HEK293 (cell line): ENCODE data around the gene PPP1R27.
A peak's percentile ranks its signal among the peaks of the same experiment; 100 is the strongest.

ENCODE experiments used
- FEZF1 ChIP-seq: fragments of 450-650 bp; formaldehyde crosslinking; IDR thresholded peaks from 2 replicates; pipeline ENCODE4 v1.5.1; 2016; ENCODE audit warnings: missing biosample characterization, missing genetic modification characterization
- GLIS2 ChIP-seq: fragments of 450-650 bp; formaldehyde crosslinking; IDR thresholded peaks from 2 replicates; pipeline ENCODE4 v1.5.1; 2016; ENCODE audit warnings: missing biosample characterization, missing genetic modification characterization
- KLF17 ChIP-seq: fragments of 450-650 bp; formaldehyde crosslinking; IDR thresholded peaks from 2 replicates; pipeline ENCODE4 v1.5.1; 2016; ENCODE audit warnings: missing biosample characterization, missing genetic modification characterization
- KLF9 ChIP-seq: fragments of 450-650 bp; formaldehyde crosslinking; IDR thresholded peaks from 2 replicates; pipeline ENCODE4 v1.5.1; 2016; ENCODE audit warnings: missing biosample characterization, missing genetic modification characterization, low read depth
- SP2 ChIP-seq: fragments of 450-650 bp; formaldehyde crosslinking; IDR thresholded peaks from 2 replicates; pipeline ENCODE4 v1.5.1; 2016; ENCODE audit warnings: missing biosample characterization, missing genetic modification characterization
- SP3 ChIP-seq: fragments of 450-650 bp; formaldehyde crosslinking; IDR thresholded peaks from 2 replicates; pipeline ENCODE4 v1.5.1; 2016; ENCODE audit warnings: missing biosample characterization, missing genetic modification characterization
- YY1 ChIP-seq: fragments of 450-650 bp; formaldehyde crosslinking; IDR thresholded peaks from 2 replicates; pipeline ENCODE4 v1.5.1; 2018; ENCODE audit warnings: missing biosample characterization, missing genetic modification characterization
- YY2 ChIP-seq: fragments of 450-650 bp; formaldehyde crosslinking; IDR thresholded peaks from 2 replicates; pipeline ENCODE4 v1.5.1; 2016; ENCODE audit warnings: missing biosample characterization, missing genetic modification characterization
- ZBTB21 ChIP-seq: fragments of 450-650 bp; formaldehyde crosslinking; IDR thresholded peaks from 2 replicates; pipeline ENCODE4 v1.5.1; 2017; ENCODE audit warnings: missing biosample characterization, missing genetic modification characterization
- ZBTB48 ChIP-seq: fragments of 450-650 bp; formaldehyde crosslinking; IDR thresholded peaks from 2 replicates; pipeline ENCODE4 v1.5.1; 2016; ENCODE audit warnings: missing biosample characterization, missing genetic modification characterization
- ZBTB7A ChIP-seq: fragments of 450-650 bp; formaldehyde crosslinking; IDR thresholded peaks from 2 replicates; pipeline ENCODE4 v1.5.1; 2016; ENCODE audit warnings: low read depth, missing biosample characterization, missing genetic modification characterization
- ZFHX2 ChIP-seq: fragments of 450-650 bp; formaldehyde crosslinking; conservative IDR thresholded peaks from 2 replicates; pipeline ENCODE4 v1.5.1; 2016; ENCODE audit warnings: missing biosample characterization, missing genetic modification characterization
- ZNF391 ChIP-seq: fragments of 450-650 bp; formaldehyde crosslinking; IDR thresholded peaks from 2 replicates; pipeline ENCODE4 v1.5.1; 2016; ENCODE audit warnings: low read depth, missing biosample characterization, missing genetic modification characterization, borderline replicate concordance
- ZNF555 ChIP-seq: fragments of 450-650 bp; formaldehyde crosslinking; conservative IDR thresholded peaks from 2 replicates; pipeline ENCODE4 v1.5.1; 2017; ENCODE audit warnings: missing biosample characterization, mild to moderate bottlenecking, missing genetic modification characterization, inconsistent platforms
- ZNF629 ChIP-seq: fragments of 450-650 bp; formaldehyde crosslinking; IDR thresholded peaks from 2 replicates; pipeline ENCODE4 v1.5.1; 2017; ENCODE audit warnings: missing biosample characterization, missing genetic modification characterization
- ZNF639 ChIP-seq: fragments of 450-650 bp; formaldehyde crosslinking; IDR thresholded peaks from 2 replicates; pipeline ENCODE4 v1.5.1; 2016; ENCODE audit warnings: missing biosample characterization, missing genetic modification characterization
- ZNF670 ChIP-seq: fragments of 450-650 bp; formaldehyde crosslinking; IDR thresholded peaks from 2 replicates; pipeline ENCODE4 v1.5.1; 2016; ENCODE audit warnings: missing biosample characterization, missing genetic modification characterization, low read depth
- ZNF747 ChIP-seq: fragments of 450-650 bp; formaldehyde crosslinking; IDR thresholded peaks from 2 replicates; pipeline ENCODE4 v1.5.1; 2016; ENCODE audit warnings: missing biosample characterization, missing genetic modification characterization
- ZNF76 ChIP-seq: fragments of 450-650 bp; formaldehyde crosslinking; IDR thresholded peaks from 2 replicates; pipeline ENCODE4; 2016; ENCODE audit warnings: low read depth, missing biosample characterization, missing genetic modification characterization, borderline replicate concordance
- TF ChIP-seq, protein P1 (sequence below): fragments of 450-650 bp; formaldehyde crosslinking; IDR thresholded peaks from 2 replicates; pipeline ENCODE4 v1.5.1; 2016; ENCODE audit warnings: missing biosample characterization, missing genetic modification characterization, borderline replicate concordance
- TF ChIP-seq, protein P2 (sequence below): fragments of 450-650 bp; formaldehyde crosslinking; IDR thresholded peaks from 2 replicates; pipeline ENCODE4 v1.5.1; 2016; ENCODE audit warnings: missing biosample characterization, missing genetic modification characterization
- TF ChIP-seq, protein P3 (sequence below): fragments of 450-650 bp; formaldehyde crosslinking; IDR thresholded peaks from 2 replicates; pipeline ENCODE4 v1.5.1; 2016; ENCODE audit warnings: missing biosample characterization, missing genetic modification characterization
- TF ChIP-seq, protein P4 (sequence below): fragments of 450-650 bp; formaldehyde crosslinking; IDR thresholded peaks from 2 replicates; pipeline ENCODE4 v1.5.1; 2017; ENCODE audit warnings: missing biosample characterization, missing genetic modification characterization

Gene PPP1R27

DNA sequence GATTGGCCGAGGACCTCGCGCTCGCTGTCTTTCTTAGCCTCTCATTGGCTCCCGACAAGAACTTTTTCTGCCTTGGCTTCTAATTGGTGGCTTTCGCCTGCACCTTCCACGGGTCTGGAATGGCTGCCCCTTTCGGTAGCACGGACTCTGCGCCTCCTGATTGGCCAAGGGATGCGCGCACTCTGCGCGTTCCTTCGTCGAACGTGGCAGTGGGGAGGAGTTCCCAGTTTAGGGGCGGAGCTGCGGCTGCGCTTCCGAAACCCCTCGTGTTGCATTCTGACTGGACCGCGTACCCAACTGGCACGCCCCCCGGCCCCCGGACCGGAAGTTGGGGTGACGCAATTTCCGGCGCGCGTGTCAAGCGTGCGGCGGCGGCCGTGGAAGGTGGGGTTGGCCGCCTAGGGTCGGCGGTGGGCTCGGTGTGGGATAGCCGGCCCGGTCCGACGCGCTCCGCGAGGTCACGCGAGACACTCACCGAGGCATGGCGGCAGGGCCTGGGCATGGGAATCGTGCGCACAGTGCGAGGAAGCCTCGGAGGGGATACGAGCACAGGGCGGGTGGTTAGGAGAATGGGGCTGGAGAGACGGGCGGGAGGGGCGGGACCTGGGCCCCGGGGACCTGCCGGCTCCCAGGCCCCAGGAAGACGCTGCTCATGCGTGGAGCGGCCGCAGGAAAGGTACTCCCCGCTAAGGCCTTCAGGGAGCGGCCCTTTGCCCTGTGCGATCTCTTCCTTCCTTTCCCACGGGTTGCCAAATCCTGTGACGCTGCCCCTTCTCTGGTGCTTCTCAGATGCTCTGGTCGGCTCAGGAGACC lies 26.1 kb upstream of the PPP1R27 start (continued):
- TF ChIP-seq, protein P1, sequence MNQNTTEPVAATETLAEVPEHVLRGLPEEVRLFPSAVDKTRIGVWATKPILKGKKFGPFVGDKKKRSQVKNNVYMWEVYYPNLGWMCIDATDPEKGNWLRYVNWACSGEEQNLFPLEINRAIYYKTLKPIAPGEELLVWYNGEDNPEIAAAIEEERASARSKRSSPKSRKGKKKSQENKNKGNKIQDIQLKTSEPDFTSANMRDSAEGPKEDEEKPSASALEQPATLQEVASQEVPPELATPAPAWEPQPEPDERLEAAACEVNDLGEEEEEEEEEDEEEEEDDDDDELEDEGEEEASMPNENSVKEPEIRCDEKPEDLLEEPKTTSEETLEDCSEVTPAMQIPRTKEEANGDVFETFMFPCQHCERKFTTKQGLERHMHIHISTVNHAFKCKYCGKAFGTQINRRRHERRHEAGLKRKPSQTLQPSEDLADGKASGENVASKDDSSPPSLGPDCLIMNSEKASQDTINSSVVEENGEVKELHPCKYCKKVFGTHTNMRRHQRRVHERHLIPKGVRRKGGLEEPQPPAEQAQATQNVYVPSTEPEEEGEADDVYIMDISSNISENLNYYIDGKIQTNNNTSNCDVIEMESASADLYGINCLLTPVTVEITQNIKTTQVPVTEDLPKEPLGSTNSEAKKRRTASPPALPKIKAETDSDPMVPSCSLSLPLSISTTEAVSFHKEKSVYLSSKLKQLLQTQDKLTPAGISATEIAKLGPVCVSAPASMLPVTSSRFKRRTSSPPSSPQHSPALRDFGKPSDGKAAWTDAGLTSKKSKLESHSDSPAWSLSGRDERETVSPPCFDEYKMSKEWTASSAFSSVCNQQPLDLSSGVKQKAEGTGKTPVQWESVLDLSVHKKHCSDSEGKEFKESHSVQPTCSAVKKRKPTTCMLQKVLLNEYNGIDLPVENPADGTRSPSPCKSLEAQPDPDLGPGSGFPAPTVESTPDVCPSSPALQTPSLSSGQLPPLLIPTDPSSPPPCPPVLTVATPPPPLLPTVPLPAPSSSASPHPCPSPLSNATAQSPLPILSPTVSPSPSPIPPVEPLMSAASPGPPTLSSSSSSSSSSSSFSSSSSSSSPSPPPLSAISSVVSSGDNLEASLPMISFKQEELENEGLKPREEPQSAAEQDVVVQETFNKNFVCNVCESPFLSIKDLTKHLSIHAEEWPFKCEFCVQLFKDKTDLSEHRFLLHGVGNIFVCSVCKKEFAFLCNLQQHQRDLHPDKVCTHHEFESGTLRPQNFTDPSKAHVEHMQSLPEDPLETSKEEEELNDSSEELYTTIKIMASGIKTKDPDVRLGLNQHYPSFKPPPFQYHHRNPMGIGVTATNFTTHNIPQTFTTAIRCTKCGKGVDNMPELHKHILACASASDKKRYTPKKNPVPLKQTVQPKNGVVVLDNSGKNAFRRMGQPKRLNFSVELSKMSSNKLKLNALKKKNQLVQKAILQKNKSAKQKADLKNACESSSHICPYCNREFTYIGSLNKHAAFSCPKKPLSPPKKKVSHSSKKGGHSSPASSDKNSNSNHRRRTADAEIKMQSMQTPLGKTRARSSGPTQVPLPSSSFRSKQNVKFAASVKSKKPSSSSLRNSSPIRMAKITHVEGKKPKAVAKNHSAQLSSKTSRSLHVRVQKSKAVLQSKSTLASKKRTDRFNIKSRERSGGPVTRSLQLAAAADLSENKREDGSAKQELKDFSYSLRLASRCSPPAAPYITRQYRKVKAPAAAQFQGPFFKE, result no peak
- TF ChIP-seq ZNF391 (tag by site-specific recombination), result 0 out of 2 replicates have a peak, but pooled peaks have one; percentile 53
- TF ChIP-seq, protein P2, sequence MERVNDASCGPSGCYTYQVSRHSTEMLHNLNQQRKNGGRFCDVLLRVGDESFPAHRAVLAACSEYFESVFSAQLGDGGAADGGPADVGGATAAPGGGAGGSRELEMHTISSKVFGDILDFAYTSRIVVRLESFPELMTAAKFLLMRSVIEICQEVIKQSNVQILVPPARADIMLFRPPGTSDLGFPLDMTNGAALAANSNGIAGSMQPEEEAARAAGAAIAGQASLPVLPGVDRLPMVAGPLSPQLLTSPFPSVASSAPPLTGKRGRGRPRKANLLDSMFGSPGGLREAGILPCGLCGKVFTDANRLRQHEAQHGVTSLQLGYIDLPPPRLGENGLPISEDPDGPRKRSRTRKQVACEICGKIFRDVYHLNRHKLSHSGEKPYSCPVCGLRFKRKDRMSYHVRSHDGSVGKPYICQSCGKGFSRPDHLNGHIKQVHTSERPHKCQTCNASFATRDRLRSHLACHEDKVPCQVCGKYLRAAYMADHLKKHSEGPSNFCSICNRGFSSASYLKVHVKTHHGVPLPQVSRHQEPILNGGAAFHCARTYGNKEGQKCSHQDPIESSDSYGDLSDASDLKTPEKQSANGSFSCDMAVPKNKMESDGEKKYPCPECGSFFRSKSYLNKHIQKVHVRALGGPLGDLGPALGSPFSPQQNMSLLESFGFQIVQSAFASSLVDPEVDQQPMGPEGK (tag by site-specific recombination), result peak; percentile 89
- peak; percentile 52; the same call in 1 of the 2 replicates for TF ChIP-seq ZBTB48 (tag by site-specific recombination)
- TF ChIP-seq YY1 (tag by site-specific recombination), result peak; percentile 82
- TF ChIP-seq ZFHX2 (tag by site-specific recombination), result peak; percentile 44; the same call in 1 of the 2 replicates
- TF ChIP-seq SP2 (tag by site-specific recombination), result peak; percentile 98
- TF ChIP-seq ZNF76 (tag by site-specific recombination), result peak; percentile 39
- TF ChIP-seq ZNF670 (tag by site-specific recombination), result no peak
- peak; percentile 82 for TF ChIP-seq ZNF629
- TF ChIP-seq FEZF1, result peak; percentile 61; the same call in 1 of the 2 replicates
- TF ChIP-seq ZNF555 (tag by site-specific recombination), result no peak
- TF ChIP-seq, protein P3, sequence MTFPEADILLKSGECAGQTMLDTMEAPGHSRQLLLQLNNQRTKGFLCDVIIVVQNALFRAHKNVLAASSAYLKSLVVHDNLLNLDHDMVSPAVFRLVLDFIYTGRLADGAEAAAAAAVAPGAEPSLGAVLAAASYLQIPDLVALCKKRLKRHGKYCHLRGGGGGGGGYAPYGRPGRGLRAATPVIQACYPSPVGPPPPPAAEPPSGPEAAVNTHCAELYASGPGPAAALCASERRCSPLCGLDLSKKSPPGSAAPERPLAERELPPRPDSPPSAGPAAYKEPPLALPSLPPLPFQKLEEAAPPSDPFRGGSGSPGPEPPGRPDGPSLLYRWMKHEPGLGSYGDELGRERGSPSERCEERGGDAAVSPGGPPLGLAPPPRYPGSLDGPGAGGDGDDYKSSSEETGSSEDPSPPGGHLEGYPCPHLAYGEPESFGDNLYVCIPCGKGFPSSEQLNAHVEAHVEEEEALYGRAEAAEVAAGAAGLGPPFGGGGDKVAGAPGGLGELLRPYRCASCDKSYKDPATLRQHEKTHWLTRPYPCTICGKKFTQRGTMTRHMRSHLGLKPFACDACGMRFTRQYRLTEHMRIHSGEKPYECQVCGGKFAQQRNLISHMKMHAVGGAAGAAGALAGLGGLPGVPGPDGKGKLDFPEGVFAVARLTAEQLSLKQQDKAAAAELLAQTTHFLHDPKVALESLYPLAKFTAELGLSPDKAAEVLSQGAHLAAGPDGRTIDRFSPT (tag by site-specific recombination), result no peak
- TF ChIP-seq ZNF639, result no peak
- no peak for TF ChIP-seq ZNF747 (tag by site-specific recombination)
- TF ChIP-seq KLF17, result peak; percentile 52; the same call in 1 of the 2 replicates
- TF ChIP-seq KLF9 (tag by site-specific recombination), result peak; percentile 96
- TF ChIP-seq ZBTB7A (tag by site-specific recombination), result peak; percentile 69; the same call in 1 of the 2 replicates
- peak; percentile 98 for TF ChIP-seq SP3 (tag by site-specific recombination)
- TF ChIP-seq ZBTB21 (tag by site-specific recombination), result peak; percentile 61
- TF ChIP-seq, protein P4, sequence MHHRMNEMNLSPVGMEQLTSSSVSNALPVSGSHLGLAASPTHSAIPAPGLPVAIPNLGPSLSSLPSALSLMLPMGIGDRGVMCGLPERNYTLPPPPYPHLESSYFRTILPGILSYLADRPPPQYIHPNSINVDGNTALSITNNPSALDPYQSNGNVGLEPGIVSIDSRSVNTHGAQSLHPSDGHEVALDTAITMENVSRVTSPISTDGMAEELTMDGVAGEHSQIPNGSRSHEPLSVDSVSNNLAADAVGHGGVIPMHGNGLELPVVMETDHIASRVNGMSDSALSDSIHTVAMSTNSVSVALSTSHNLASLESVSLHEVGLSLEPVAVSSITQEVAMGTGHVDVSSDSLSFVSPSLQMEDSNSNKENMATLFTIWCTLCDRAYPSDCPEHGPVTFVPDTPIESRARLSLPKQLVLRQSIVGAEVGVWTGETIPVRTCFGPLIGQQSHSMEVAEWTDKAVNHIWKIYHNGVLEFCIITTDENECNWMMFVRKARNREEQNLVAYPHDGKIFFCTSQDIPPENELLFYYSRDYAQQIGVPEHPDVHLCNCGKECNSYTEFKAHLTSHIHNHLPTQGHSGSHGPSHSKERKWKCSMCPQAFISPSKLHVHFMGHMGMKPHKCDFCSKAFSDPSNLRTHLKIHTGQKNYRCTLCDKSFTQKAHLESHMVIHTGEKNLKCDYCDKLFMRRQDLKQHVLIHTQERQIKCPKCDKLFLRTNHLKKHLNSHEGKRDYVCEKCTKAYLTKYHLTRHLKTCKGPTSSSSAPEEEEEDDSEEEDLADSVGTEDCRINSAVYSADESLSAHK (tag by site-specific recombination), result peak; percentile 21; the same call in 1 of the 2 replicates
- peak; percentile 57 for TF ChIP-seq YY2
- peak; percentile 44; the same call in 1 of the 2 replicates for TF ChIP-seq GLIS2 (tag by site-specific recombination)
